GM18526 (cell line): ENCODE data around the gene ELOF1.

ENCODE experiments used
- POLR2A ChIP-seq: IDR thresholded peaks from 3 replicates; pipeline ENCODE4 v1.6.1; 2011; ENCODE audit not compliant: insufficient read length; ENCODE audit errors: extremely low read depth

ELOF1 gene

DNA sequence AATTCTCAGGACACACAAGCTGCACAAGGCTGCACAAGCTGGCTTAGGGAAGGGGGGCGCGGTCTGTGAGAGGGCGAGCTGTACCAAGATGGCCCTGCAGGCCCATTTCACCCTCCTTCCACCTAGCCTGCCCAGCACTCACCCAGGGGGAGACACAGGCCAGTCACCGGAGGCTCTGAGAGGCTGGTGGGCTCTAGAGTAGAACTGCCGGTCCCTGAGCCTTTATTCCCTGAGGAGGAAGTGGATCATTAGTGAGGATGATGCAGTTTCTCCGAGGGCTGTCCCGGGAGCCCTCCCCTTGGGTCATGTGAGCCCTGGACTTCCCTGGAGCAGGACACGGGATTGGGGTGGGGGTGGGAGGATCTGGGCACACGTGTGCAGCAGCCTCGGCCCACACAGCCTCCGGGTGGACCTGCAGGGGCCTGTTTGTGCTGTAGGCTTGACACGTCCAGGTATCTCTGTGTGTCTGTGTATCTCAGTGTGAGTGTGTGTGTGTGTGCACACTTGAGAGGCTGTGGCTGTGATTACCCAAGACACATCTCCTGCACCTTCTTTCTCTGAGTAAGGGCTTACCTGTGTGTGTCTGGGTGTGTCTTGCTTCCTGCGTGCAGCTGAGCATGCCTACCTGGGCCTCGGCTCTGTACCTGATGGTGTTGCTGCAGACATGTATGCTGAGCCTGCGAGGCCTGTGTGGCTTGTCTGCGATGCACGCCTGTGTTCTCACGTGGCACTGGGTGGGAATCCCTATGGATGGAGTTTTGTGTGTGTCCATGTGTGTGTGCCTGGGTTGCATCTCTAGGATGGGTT lies 18.6 kb upstream of the ELOF1 start, which contains the start of gene ACP5:
Gene ACP5 (minus strand): TSS at position 195 of the 807 bp plus-strand sequence. CDS start 328 bp downstream, outside the sequence.
- no peak for TF ChIP-seq POLR2A

DNA sequence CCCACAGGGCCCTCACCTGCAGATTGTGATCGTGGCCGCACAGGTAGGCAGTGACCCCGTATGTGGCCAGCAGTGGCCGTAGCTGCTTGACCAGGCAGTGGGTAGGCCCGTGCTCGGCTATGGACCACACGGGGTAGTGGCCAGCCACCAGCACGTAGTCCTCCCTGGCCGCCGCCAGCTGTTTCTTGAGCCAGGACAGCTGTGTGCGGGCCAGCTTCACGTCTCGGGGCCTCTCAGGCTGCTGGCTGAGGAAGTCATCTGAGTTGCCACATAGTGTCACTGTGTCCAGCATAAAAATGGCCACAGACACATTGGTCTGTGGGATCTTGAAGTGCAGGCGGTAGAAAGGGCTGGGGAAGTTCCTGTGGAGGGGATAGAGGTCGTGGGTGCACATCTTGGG lies 17.2 kb upstream of the ELOF1 start:
- no peak for TF ChIP-seq POLR2A

DNA sequence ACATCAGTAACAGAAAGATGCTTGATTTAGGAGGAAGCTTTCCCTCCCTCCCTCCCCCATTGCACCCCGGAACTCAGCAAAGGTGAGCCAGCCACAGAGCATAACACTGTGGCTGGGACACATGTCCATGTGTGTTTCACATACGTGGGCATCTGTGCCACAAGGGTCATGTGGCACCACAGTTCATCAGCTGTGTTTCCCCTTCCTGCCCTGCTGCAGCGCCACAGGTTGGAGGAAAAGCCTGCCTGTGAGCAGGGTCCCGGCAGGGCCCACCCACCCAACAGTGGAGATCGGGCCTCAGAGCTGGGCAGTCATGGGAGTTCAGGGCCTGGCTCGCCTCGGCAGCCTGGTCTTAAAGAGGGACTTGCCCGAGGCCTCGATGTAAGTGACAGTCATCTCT lies 15.7 kb upstream of the ELOF1 start:
- no peak for TF ChIP-seq POLR2A

DNA sequence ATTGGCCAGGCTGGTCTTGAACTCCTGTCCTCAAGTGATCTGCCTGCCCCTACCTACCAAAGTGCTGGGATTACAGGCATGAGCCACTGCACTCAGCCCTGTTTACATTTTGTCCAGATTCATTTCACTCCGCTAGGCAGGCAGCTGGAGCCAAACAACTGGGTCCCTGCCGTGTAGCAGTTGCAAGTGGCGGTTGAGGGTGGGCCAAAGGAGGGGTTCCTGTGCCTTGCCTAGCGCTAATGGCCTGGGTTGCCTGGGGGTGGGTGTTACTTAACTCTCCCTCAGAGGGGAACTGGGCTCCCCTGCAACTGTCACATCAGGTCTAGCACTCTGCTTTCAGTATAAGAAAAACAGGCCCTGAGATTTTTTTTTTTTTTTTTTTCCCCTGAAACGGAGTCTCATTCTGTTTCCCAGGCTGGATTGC lies 11.0 kb upstream of the ELOF1 start:
- TF ChIP-seq POLR2A = no peak

DNA sequence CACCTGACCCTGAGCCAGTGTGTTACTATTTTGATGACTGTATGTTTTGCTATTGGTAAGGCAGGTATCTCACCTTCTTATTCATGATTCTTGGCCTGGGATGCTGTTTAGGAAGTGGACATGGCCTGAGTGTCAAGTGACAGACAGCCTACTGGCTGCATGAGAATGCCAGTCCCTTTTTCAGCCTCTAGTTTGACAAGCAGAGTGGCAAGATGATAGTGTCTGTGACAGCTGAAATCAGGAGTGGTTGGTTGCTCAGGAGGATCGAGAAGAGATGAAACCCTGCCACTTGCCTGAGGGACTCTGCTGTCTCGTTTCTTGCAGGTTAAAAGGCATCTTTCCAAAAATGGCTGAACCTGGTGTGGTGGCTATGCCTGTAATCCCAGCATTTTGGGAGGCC lies 7.1 kb upstream of the ELOF1 start:
- TF ChIP-seq POLR2A = no peak

DNA sequence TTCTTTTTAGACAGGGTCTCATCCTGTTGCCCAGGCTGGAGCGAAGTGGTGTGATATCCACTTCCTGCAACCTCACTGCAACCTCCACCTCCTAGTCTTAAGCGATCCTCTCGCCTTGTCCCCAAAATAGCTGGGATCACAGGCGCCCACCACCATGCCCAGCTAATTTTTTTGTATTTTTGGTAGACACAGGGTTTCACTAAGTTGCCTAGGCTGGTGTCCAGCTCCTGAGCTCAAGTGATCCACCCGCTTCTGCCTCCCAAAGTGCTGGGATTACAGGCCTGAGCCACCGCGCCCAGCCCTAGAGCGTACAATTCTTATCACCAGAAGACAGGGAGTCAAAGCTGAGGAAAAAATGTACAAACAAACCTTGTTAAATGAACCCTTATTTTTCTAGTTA lies 4.5 kb upstream of the ELOF1 start:
- TF ChIP-seq POLR2A = no peak

DNA sequence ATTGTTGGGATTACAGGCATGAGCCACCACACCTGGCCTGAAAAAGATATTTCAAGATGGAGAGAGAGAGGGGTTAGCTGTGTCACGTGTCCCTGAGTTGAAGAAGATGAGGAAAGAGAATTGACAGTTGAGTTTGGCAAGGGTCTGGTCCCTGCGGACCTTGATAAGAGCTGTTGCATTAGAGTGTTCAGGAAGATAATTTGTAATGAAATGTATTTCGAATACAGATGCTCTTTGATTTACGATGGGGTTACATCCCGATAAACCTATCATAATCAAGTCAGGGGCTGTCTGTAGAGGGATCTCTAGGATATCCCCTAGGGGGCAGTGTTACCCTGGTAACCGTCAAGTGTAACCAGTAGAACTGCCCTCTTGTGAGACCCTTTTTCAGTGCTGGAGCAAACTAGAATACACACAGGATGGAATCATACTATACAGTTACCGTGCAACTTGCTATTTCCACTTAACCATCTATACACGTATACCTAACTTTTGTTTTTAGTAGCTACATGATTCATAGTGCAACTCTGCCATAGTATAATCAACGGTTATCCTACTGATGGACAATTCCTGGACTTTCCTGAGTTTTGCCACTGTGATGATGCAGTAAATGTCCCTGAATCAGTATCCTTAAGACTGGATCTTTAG lies 1.5 kb upstream of the ELOF1 start:
- no peak for TF ChIP-seq POLR2A

DNA sequence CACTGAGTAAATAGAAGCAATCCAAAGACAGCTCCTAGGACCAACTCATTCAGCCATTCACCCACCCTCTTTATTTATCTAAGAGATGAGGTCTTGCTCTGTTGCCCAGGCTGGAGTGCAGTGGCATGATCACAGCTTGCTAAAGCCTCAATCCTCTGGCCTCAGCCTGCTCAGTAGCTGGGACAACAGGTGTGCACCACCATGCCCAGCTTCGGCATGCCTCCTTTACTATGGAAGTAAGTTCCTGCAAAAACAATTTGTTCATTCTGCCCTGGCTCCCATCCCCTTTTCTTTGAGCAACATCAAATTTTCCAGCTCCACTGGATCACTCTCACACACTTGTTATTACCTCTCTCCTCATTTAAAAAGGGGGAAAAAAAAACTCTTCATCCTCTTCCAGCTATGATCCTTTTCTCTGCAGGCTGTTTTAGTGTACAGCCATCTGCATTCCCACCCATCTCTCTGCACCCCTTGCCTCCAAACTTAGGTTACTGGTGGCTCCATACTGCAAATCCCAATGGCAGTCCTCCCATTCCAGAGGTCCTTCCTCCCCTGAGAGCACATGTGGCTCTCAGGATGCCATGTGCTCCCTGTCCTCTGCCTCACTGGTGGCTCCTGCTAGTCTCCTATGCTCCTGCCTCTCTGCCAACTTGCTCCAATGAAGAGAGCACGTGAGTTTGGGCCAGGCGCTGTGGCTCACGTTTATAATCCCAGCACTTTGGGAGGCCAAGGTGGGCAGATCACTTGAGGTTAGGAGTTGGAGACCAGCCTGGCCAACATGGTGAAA lies 2.2 kb downstream of the ELOF1 start:
- no peak for TF ChIP-seq POLR2A

DNA sequence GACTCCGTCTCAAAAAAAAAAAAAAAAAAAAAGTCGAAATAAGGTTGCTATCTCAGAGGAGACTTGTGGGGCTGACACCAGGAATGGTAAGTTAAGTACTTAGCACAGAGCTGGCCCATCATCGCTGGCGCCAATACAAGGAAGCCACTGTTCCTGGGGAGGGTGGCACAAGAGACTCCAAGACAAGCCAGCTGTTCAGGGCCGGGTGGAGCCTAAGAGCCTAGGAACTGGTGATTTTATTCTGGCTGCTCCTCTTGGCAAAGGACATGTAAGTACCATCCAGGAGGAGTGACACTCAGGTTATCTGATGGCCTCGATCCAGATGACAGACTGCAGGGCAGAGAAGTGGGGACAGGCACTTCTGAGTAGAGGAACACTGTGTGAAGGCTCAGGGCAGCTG lies 3.8 kb downstream of the ELOF1 start:
- TF ChIP-seq POLR2A = no peak

DNA sequence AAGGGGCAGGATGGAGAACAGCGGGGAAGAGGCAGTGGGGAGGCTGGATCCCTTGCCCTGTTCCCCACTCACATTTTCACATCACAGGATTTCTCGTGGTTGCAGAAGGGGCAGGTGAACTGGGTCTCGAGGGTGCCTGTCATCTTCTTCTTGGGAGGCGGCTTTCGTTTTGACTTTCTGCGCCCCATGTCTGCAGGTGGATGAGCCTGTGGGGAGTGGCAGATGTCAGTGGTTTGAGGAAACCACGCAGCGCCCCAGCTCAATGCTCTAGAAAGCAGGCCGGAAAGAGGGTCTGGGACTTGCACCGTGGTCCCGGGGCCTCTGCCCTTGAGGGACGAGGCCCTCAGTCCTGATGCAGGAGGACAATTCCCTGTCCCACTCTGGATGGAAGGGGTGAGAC lies 4.9 kb downstream of the ELOF1 start:
- no peak for TF ChIP-seq POLR2A

DNA sequence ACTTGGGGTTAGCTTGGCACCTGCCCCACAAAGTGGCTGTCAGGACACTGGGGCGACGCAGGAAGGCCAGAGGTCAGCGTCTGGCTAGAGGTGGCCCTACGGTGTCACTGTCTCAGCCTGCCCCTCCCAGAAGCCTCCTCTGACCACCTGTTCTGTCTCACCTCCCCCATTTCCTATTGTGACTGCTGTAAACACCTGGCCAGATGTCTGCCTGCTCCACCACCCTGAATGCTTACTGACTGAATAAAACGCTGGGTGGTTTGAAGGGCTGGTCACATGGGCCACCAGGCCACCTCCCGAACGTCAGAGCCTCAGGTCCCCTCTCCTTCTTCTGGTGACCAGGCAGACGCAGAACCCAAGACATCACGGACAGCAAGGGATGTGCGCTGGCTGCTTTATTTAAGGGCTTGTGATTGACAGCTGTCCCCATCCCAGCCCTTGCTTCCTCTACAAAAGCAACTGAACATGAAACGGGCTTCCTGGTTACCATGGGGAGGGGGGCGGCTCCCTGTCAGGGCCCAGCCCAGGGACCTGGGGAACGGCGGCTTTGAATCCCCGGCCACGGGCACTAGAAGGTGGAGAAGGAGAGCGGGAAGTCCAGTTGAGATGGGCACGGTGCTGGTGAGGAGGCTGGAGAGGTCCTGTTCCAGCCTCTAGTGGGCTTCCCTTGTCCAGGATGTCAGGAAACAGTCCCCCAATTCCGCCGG lies 6.2 kb downstream of the ELOF1 start:
- no peak for TF ChIP-seq POLR2A

DNA sequence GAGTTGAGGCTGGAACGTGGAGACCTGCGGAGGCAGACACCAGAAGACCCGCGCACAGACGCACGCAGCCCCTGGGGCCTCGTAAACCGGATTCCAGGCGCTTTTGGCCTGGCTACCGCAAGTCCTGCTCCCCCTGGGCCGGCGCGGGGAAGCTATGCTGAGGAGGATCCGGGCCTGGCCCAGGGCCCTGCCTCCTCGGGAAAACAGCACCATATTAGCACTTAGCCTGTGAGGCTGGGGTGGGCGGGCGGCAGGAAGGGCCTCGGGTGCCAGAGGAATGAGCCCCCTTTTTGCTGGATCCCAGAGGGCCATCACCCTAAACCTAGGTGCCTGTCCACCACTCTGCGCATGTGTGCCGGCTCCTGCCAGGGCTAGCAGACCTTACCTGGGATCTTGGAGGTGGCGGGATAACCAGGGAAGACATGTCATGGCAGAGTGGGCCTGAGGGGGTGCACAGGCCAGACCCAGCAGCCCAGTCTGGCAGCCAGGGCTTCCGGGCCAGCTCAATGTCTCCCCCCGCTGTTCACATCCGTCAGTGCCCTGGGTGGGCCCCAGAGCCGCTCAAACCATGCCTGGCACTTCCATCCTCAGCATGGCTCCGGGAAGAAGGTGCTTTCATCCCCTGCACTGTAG lies 7.3 kb downstream of the ELOF1 start:
- no peak for TF ChIP-seq POLR2A

DNA sequence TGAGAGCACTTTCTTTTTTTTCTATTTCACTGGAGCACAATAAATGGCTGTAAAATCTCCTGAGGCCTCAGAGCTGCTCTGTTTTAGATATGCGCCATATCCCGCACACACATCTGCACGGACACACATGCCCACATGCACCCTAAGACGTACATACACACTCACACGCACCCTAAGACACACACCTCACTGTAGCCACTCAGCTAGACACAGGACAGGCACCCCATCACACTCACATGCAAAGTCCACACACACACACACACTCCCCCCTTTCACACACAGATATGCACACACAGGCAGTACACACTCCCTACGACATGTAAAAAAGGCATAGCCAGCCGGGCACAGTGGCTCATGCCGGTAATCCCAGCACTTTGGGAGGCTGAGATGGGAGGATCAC lies 8.8 kb downstream of the ELOF1 start:
- no peak for TF ChIP-seq POLR2A

DNA sequence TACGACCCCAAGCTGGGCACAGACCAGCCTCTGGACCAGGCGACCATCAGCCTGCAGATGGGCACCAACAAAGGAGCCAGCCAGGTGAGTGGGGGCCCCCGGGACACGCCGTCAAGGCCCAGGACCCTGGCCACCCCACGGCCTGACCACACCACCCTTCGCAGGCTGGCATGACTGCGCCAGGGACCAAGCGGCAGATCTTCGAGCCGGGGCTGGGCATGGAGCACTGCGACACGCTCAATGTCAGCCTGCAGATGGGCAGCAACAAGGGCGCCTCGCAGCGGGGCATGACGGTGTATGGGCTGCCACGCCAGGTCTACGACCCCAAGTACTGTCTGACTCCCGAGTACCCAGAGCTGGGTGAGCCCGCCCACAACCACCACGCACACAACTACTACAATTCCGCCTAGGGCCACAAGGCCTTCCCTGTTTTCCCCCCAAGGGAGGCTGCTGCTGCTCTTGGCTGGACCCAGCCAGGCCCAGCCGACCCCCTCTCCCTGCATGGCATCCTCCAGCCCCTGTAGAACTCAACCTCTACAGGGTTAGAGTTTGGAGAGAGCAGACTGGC lies 9.6 kb downstream of the ELOF1 start:
- no peak for TF ChIP-seq POLR2A
